Measurements from ENCODE around the gene PIKFYVE. TPM values are rescaled to one million over a fixed set of nuclear protein-coding genes. Genes with fewer than 3 reads are reported as not detected.

The PIKFYVE gene
- total RNA-seq, 1 experiment from 2014 or later, result 22.8 TPM

DNA sequence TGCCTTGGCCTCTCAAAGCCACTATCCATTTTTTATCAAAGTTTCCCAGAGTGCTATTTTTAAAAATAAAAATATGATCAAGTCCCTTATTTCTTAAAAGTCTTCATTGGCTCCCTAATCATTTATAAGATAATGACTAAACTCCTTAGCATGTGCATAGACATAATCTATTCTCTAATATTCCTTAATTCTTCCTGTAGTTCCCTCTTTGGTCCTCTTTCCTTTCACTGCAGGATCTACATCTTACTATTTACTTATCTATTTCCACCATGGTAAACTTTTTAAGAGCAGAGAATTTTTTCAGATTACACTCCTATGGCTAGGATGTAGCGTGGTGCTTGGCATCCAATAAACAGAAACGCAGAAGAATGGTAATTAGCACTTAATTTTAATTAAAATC lies 30.2 kb upstream of the PIKFYVE start:
- Mint-ChIP-seq H3K27ac (ENCODE audit: low read depth, unreplicated experiment) (no peak overlapping the region), H3K27me3 (ENCODE audit: insufficient read depth, unreplicated experiment) (no peaks in the 10 kb centered on the region), H3K36me3 (ENCODE audit: insufficient read depth, unreplicated experiment) (peaks cover 52% of the 10 kb centered on the region), H3K4me1 (ENCODE audit: insufficient read depth, unreplicated experiment) (no peaks in the 10 kb centered on the region), H3K9me3 (ENCODE audit: unreplicated experiment) (peaks cover 14% of the 10 kb centered on the region), H3K4me3 (ENCODE audit: unreplicated experiment) (no peak overlapping the region)
- no TSS peak for BruUV-seq (replicated peaks)
- intact Hi-C loops (cut with micrococcal nuclease), result no loop called here
- TF ChIP-seq, protein P1, sequence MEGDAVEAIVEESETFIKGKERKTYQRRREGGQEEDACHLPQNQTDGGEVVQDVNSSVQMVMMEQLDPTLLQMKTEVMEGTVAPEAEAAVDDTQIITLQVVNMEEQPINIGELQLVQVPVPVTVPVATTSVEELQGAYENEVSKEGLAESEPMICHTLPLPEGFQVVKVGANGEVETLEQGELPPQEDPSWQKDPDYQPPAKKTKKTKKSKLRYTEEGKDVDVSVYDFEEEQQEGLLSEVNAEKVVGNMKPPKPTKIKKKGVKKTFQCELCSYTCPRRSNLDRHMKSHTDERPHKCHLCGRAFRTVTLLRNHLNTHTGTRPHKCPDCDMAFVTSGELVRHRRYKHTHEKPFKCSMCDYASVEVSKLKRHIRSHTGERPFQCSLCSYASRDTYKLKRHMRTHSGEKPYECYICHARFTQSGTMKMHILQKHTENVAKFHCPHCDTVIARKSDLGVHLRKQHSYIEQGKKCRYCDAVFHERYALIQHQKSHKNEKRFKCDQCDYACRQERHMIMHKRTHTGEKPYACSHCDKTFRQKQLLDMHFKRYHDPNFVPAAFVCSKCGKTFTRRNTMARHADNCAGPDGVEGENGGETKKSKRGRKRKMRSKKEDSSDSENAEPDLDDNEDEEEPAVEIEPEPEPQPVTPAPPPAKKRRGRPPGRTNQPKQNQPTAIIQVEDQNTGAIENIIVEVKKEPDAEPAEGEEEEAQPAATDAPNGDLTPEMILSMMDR (IDR thresholded peaks at IDR 0.05; ENCODE audit: unreplicated experiment), result no peak
- CTCF ChIA-PET, result no interaction called here
- POLR2A ChIA-PET, result no interaction called here
- no peak for DNase-seq (ENCODE audit: unreplicated experiment)

DNA sequence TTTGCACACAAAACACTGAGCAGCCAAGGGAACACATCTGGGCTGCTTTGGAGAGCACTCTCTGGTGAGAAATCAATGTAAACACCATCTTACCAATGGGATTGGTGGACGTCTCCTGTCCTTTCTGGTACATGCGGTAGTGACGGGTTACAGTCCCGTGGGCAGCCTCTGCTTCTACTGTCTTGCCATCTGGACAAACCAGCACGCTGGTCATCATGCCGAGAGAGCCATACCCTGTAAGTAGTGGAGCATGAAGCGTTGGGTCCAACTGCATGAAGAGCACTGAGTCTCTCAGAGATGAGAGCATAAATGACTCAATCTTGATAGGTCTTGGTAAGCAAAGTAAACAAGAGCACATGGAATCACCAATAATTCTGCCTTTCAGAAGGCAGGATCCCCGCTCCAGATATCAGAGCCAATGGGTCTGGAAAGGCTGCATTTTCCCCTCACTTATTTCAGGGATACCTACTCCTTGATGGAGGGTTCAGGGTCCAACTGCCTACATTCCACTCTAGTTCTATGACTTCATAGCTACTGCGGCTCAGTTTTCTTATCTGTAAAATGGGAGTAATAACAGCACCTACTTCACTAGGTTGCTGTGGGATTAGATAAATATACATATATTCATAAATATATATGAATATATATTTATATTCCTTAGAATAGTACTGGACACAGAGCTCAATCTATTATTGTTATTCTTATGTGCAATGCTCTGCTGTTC lies 26.1 kb upstream of the PIKFYVE start:
- no TSS peak for BruUV-seq (replicated peaks)
- POLR2A ChIA-PET, result no interaction called here
- no peaks in the 10 kb centered on the region for H3K27me3 Mint-ChIP-seq (ENCODE audit: insufficient read depth, unreplicated experiment)
- peaks cover 6% of the 10 kb centered on the region for H3K9me3 Mint-ChIP-seq (ENCODE audit: unreplicated experiment)
- intact Hi-C loops (cut with micrococcal nuclease), result no loop called here
- H3K36me3 Mint-ChIP-seq (ENCODE audit: insufficient read depth, unreplicated experiment), result peaks cover 83% of the 10 kb centered on the region
- CTCF ChIA-PET, result interaction anchor here (0.9 kb wide), 1 partner anchor 90 kb away, joined by 3 read pairs; no protein-coding TSS in a partner anchor
- H3K27ac Mint-ChIP-seq (ENCODE audit: low read depth, unreplicated experiment), result no peak overlapping the region
- no peak for DNase-seq (ENCODE audit: unreplicated experiment)
- H3K4me3 Mint-ChIP-seq (ENCODE audit: unreplicated experiment), result no peak overlapping the region
- H3K4me1 Mint-ChIP-seq (ENCODE audit: insufficient read depth, unreplicated experiment), result no peaks in the 10 kb centered on the region
- TF ChIP-seq, protein P1 (IDR thresholded peaks at IDR 0.05; ENCODE audit: unreplicated experiment), result no peak

DNA sequence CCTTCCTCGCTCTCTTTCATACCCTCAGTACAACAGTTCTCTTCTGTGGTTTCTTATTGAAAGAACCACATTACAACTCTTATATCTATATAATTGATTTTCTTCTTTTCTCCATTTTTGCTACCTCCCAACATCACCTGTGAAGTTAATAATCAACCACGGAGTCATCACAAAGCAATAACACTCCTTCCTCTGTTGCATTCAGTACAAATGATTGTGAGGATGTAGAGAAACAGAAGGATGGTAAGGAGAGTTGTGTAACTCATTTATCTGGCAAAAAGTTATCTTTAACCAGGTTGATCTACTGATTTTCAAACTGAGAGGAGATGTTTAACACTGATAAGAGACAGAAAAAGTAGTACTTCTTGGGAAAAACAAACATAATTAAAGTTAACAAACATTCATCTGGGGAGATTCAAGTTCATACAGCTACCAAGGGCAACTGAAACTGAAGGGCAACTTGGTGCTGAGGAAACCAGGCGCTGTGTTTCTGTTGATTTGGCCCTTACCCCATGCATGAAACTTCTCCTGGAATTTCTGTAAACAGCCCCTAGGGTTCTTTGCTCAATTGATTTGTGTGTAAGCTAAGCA lies 25.3 kb upstream of the PIKFYVE start:
- Mint-ChIP-seq H3K27ac (ENCODE audit: low read depth, unreplicated experiment) (no peak overlapping the region), H3K4me3 (ENCODE audit: unreplicated experiment) (no peak overlapping the region), H3K4me1 (ENCODE audit: insufficient read depth, unreplicated experiment) (no peaks in the 10 kb centered on the region), H3K27me3 (ENCODE audit: insufficient read depth, unreplicated experiment) (no peaks in the 10 kb centered on the region), H3K9me3 (ENCODE audit: unreplicated experiment) (peaks cover 5% of the 10 kb centered on the region), H3K36me3 (ENCODE audit: insufficient read depth, unreplicated experiment) (peaks cover 76% of the 10 kb centered on the region)
- intact Hi-C loops (cut with micrococcal nuclease), result no loop called here
- no TSS peak for BruUV-seq (replicated peaks)
- POLR2A ChIA-PET, result no interaction called here
- TF ChIP-seq, protein P1 (IDR thresholded peaks at IDR 0.05; ENCODE audit: unreplicated experiment), result no peak
- CTCF ChIA-PET, result interaction anchor here (0.9 kb wide), 1 partner anchor 28 kb away, joined by 3 read pairs; no protein-coding TSS in a partner anchor
- no peak for DNase-seq (ENCODE audit: unreplicated experiment)

DNA sequence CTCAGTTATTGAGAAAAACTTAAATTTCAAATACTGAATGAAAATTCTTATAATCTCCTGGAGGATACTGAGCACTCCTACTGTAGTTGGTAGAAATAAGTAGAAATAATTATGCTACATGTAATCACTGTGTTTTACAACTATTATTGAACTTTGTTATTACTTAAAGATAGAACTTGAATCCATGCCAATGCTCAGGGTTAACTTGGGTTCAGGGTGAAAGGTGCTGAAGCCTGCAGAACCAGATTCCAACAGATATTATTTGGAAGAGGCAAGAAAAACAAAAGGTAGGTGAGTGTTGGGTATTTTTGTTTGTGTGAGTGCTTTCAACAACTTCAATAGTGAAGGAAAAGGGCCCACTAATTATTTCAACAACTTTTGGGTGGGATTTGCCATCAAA lies 21.6 kb upstream of the PIKFYVE start:
- H3K27me3 Mint-ChIP-seq (ENCODE audit: insufficient read depth, unreplicated experiment), result no peaks in the 10 kb centered on the region
- H3K4me3 Mint-ChIP-seq (ENCODE audit: unreplicated experiment), result no peak overlapping the region
- DNase-seq (ENCODE audit: unreplicated experiment), result no peak
- H3K9me3 Mint-ChIP-seq (ENCODE audit: unreplicated experiment), result no peaks in the 10 kb centered on the region
- no peak overlapping the region for H3K27ac Mint-ChIP-seq (ENCODE audit: low read depth, unreplicated experiment)
- H3K36me3 Mint-ChIP-seq (ENCODE audit: insufficient read depth, unreplicated experiment), result peaks cover 82% of the 10 kb centered on the region
- ChIA-PET CTCF (interaction anchor here (4.4 kb wide), 1 partner anchor 69 kb away, joined by 24 read pairs; no protein-coding TSS in a partner anchor), POLR2A (no interaction called here)
- no TSS peak for BruUV-seq (replicated peaks)
- intact Hi-C loops (cut with micrococcal nuclease), result no loop called here
- TF ChIP-seq, protein P1 (IDR thresholded peaks at IDR 0.05; ENCODE audit: unreplicated experiment), result no peak
- H3K4me1 Mint-ChIP-seq (ENCODE audit: insufficient read depth, unreplicated experiment), result peaks cover 1% of the 10 kb centered on the region

Data from MCF 10A (cell line).